Muscle of leg (tissue), 16 donors: ENCODE measurements around the gene ABHD5. TPM values are rescaled to one million over a fixed set of nuclear protein-coding genes. Genes with fewer than 3 reads are reported as not detected.
"Not testable (repeated sequence)": the region's sequence is repeated elsewhere in the genome, so short reads cannot be mapped to it uniquely, and the experiment has no call there.

Source experiments
- DNase-seq: peaks from one replicate; pipeline ENCODE4 v3.0.0; 2013
- H3K27ac ChIP-seq: one replicate; pipeline ENCODE4 v1.5.1; 2013; ENCODE audit warnings: mild to moderate bottlenecking, low read length, control low read depth
- H3K27me3 ChIP-seq: one replicate; pipeline ENCODE4 v1.6.1; 2013; ENCODE audit warnings: low read length; ENCODE audit not compliant: control insufficient read depth, insufficient read depth
- H3K36me3 ChIP-seq: one replicate; pipeline ENCODE4 v1.6.1; 2013; ENCODE audit warnings: low read length; ENCODE audit not compliant: control insufficient read depth, insufficient read depth
- H3K4me1 ChIP-seq: one replicate; pipeline ENCODE4 v1.6.1; 2013; ENCODE audit warnings: low read length; ENCODE audit not compliant: control insufficient read depth, insufficient read depth
- H3K4me3 ChIP-seq: one replicate; pipeline ENCODE4 v1.5.1; 2013; ENCODE audit warnings: low read length, control low read depth
- H3K9me3 ChIP-seq: replicated peaks from 2 replicates; pipeline ENCODE4 v1.6.1; 2013; ENCODE audit warnings: low read depth, low read length; ENCODE audit not compliant: control insufficient read depth
- WGBS: methylation state at CpG from one replicate; pipeline ENCODE4 v1.1.5; 2013; ENCODE audit warnings: missing lambda C conversion rate; ENCODE audit not compliant: insufficient coverage; 5-methylcytosine and 5-hydroxymethylcytosine counted together
- long read RNA-seq, 11 donors: transcript quantifications; one replicate each; lab custom pipeline, GENCODE V29; 2026
- polyA plus RNA-seq, 8 donors: library from polyadenylated mRNA; unstranded; fragments of 120-200 nt; gene quantifications; one replicate each; pipeline versions ENCODE4 v1.2.1 to v1.2.3, GENCODE V29; 2013; ENCODE audit warnings: inconsistent platforms in 1 of 8, low replicate concordance in 1 of 8; ENCODE audit not compliant: insufficient read length in 8 of 8, insufficient read depth in 1 of 8
- total RNA-seq: library from RNA; stranded (reverse); fragments of 120-200 nt; gene quantifications from one replicate; pipeline ENCODE4 v1.2.4, GENCODE V29; 2013

ABHD5 gene
- total RNA-seq = 8.8 TPM
- 10 to 100 TPM in 5 of 8 donors, 1 to 10 TPM in 3; 9.1 to 11.6 (median 11.0) TPM for polyA plus RNA-seq
- long read RNA-seq, donor 1, full-length matches to known transcripts = 2 of 2 reads
- long read RNA-seq, donor 1, partial matches to known transcripts = 0 of 2 reads
- long read RNA-seq, donor 1, other reads (novel, unspliced or antisense) = 0 of 2 reads
- long read RNA-seq, donor 2, full-length matches to known transcripts = 1 of 1 reads
- long read RNA-seq, donor 2, partial matches to known transcripts = 0 of 1 reads
- long read RNA-seq, donor 2, other reads (novel, unspliced or antisense) = 0 of 1 reads
- long read RNA-seq, donor 3, full-length matches to known transcripts = 1 of 1 reads
- long read RNA-seq, donor 3, partial matches to known transcripts = 0 of 1 reads
- long read RNA-seq, donor 3, other reads (novel, unspliced or antisense) = 0 of 1 reads
- long read RNA-seq, donor 4, full-length matches to known transcripts = 1 of 1 reads
- long read RNA-seq, donor 4, partial matches to known transcripts = 0 of 1 reads
- long read RNA-seq, donor 4, other reads (novel, unspliced or antisense) = 0 of 1 reads
- long read RNA-seq, donor 5, full-length matches to known transcripts = 4 of 13 reads
- long read RNA-seq, donor 5, partial matches to known transcripts = 9 of 13 reads
- long read RNA-seq, donor 5, other reads (novel, unspliced or antisense) = 0 of 13 reads
- long read RNA-seq, donor 6, full-length matches to known transcripts = 5 of 5 reads
- long read RNA-seq, donor 6, partial matches to known transcripts = 0 of 5 reads
- long read RNA-seq, donor 6, other reads (novel, unspliced or antisense) = 0 of 5 reads
- long read RNA-seq, donor 7, full-length matches to known transcripts = 4 of 4 reads
- long read RNA-seq, donor 7, partial matches to known transcripts = 0 of 4 reads
- long read RNA-seq, donor 7, other reads (novel, unspliced or antisense) = 0 of 4 reads
- long read RNA-seq, donor 8, full-length matches to known transcripts = 1 of 1 reads
- long read RNA-seq, donor 8, partial matches to known transcripts = 0 of 1 reads
- long read RNA-seq, donor 8, other reads (novel, unspliced or antisense) = 0 of 1 reads
- long read RNA-seq, donor 9, full-length matches to known transcripts = 4 of 4 reads
- long read RNA-seq, donor 9, partial matches to known transcripts = 0 of 4 reads
- long read RNA-seq, donor 9, other reads (novel, unspliced or antisense) = 0 of 4 reads
- long read RNA-seq, donor 10, full-length matches to known transcripts = 4 of 4 reads
- long read RNA-seq, donor 10, partial matches to known transcripts = 0 of 4 reads
- long read RNA-seq, donor 10, other reads (novel, unspliced or antisense) = 0 of 4 reads
- long read RNA-seq, donor 11, full-length matches to known transcripts = 2 of 2 reads
- long read RNA-seq, donor 11, partial matches to known transcripts = 0 of 2 reads
- long read RNA-seq, donor 11, other reads (novel, unspliced or antisense) = 0 of 2 reads

DNA sequence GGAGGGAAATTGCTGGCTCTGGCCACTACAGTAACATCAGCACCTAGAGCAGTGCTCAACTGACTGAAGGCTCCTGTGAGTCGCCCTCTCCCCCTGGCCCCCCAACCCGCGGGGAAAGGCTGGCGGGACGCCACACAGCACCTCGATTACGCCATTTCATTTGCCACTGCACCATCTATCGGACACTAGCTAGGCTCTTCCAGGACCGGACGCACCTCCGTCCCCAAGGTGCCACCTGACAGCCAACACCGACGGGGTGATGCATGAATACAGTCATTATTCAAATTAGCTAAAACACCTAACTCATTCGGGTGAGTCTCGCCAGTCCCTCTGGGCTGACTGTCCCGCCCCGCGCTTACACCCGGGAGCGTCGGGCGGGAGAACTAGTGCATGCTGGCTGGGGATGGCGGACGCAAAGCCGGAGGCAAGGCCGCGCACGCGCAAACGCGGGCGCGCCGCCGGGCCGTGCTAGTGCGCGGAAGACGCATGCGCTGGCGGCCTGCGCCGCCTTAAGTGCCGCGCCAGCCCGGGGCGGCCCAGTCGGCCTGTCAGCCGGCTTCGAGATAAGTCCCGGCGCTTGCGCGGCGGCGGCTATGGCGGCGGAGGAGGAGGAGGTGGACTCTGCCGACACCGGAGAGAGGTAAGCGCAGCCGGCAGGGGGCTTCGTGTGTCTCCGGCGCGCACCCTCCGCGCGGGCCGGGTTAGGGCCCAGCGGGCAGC is at the start of gene ABHD5:
TSS of gene ABHD5 (plus strand) at position 539 of the 720 bp plus-strand sequence. CDS start at position 594, 55 bp downstream.
- DNase-seq = peak; percentile 97
- H3K4me1 ChIP-seq = peaks cover 7% of the 10 kb centered on the region
- H3K27me3 ChIP-seq = peaks cover 6% of the 10 kb centered on the region
- H3K4me3 ChIP-seq = peak within 1 kb of the TSS; percentile 58
- H3K36me3 ChIP-seq = no peaks in the 10 kb centered on the region
- under 1% methylated on average over 71 of the region's 71 CpGs for WGBS
- H3K9me3 ChIP-seq = no peaks in the 10 kb centered on the region
- peak within 1 kb of the TSS; percentile 37 for H3K27ac ChIP-seq

DNA sequence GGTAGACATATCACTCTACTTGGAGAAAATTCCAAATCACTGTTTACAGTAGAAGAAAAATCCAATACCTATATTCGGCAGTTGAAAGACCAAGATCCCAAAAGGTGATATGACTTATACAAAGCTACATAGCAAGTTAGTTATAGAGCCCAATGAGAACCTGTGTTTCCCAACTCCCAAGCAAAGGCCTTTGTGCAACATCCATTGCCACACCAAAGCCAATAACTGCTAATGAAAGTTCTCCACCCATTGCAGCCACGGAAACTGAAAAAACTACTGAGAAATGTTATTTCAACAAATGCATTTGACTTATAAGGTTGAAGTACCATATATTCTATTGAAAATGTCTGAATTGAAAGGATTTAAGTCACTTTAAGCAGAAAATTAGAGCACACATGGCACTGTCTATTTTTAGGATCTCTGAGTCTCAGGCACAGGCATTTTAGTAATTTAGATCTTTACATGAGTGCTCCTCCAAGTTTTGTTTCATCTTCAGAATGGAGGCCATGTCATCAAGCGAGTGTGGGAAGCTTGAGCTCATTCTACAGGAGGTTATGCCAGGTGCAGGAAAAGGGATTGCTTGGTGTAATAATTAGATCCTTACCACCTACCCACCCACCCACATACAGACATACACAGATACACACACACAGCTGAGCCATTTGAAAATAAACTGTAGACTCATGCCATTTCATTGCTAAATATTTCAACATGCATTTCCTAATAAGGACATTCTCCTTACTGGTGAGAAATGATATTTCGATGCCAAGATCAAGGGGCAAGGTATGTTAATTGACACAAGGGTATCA is 49.2 kb upstream of the ABHD5 start:
- no peak for DNase-seq
- H3K9me3 ChIP-seq = no peaks in the 10 kb centered on the region
- H3K36me3 ChIP-seq = no peaks in the 10 kb centered on the region
- H3K27me3 ChIP-seq = peaks cover 2% of the 10 kb centered on the region
- H3K27ac ChIP-seq = no peak overlapping the region
- H3K4me1 ChIP-seq = no peaks in the 10 kb centered on the region
- no CpG with 5 or more reads among the region's 4 CpGs for WGBS
- no peak overlapping the region for H3K4me3 ChIP-seq

DNA sequence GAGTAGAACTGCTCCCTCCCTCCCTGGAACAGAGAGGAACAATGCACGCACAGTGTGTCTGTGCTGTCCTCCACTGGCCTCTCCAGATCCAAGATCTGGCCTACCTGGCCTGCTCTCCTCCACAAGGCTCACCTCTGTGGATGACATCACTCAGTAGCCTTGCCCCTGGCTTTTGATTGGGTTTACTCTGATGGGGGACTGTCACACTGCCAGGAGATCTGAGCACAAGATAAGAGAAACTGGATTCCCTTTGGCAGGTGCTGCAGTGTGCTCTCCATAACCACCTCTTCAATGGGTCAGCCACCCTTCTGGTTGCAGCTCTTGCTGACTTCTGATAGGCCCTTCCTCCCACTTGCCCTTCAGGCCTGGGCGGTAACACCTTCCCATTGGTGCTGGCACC is 46.3 kb upstream of the ABHD5 start:
- Histone ChIP-seq H3K27ac (no peak overlapping the region), H3K4me3 (no peak overlapping the region), H3K4me1 (no peaks in the 10 kb centered on the region), H3K27me3 (no peaks in the 10 kb centered on the region), H3K36me3 (no peaks in the 10 kb centered on the region), H3K9me3 (no peaks in the 10 kb centered on the region)
- 100% methylated on average over 2 of the region's 2 CpGs for WGBS
- DNase-seq = no peak

DNA sequence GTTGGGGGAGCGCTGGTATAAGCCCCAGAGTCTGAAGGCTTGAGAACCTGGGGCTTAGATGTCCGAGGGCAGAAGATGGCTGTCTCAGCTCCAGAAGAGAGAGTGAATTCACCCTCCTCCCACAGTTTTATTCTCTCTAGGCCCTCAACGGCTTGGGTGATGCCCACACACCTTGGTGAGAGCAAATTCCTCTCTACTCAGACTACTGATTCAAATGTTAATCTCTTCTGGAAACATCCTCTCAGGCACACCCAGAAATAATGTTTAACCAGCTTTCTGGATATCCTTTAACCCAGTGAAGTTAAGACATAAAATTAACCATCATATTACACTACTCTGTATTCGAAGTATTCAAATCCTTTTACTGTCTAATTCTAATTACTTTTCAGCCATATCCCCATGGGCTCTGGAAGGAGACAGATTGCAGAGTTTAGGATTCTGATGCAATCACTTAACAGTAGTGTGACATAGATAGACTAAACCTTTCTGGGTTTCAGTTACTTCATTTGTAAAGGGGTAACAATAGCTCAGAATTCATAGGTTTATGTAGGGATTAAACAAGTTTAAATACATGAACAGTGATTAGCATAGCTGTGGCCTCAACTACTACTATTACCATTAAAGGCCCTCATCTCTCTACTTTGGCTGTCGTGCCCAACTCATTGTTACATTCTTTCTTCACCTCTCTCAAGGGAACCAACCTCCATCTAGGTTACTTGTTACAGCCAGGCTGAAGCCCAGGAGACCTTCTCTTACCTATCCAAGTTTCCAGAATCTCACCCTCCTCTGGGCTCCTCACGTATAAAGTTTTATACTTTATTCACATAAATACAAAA is 43.2 kb upstream of the ABHD5 start:
- H3K27me3 ChIP-seq = no peaks in the 10 kb centered on the region
- WGBS = 49% methylated on average over 2 of the region's 6 CpGs
- no peaks in the 10 kb centered on the region for H3K9me3 ChIP-seq
- no peak overlapping the region for H3K27ac ChIP-seq
- peaks cover 3% of the 10 kb centered on the region for H3K4me1 ChIP-seq
- H3K36me3 ChIP-seq = no peaks in the 10 kb centered on the region
- DNase-seq = no peak
- H3K4me3 ChIP-seq = no peak overlapping the region

DNA sequence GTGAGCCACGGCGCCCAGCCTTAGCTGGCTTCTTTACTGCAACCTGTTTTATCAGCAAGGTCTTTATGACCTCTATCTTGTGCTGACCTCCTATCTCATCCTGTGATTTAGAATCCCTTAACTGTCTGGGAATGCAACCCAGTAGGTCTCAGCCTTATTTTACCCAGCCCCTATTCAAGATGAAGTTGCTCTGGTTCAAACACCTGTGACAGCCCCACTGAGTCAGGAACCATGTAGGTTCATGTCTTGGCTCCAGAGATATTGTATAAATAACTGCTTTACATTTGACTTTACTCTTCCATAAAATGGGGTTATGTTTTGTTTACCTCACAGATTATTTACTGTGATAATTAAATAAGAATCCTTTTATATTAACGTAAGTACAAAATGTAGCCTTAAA is 41.8 kb upstream of the ABHD5 start:
- 81% methylated on average over 2 of the region's 3 CpGs for WGBS
- Histone ChIP-seq H3K4me1 (peaks cover 3% of the 10 kb centered on the region), H3K27me3 (no peaks in the 10 kb centered on the region), H3K9me3 (no peaks in the 10 kb centered on the region), H3K36me3 (no peaks in the 10 kb centered on the region), H3K4me3 (no peak overlapping the region), H3K27ac (no peak overlapping the region)
- no peak for DNase-seq

DNA sequence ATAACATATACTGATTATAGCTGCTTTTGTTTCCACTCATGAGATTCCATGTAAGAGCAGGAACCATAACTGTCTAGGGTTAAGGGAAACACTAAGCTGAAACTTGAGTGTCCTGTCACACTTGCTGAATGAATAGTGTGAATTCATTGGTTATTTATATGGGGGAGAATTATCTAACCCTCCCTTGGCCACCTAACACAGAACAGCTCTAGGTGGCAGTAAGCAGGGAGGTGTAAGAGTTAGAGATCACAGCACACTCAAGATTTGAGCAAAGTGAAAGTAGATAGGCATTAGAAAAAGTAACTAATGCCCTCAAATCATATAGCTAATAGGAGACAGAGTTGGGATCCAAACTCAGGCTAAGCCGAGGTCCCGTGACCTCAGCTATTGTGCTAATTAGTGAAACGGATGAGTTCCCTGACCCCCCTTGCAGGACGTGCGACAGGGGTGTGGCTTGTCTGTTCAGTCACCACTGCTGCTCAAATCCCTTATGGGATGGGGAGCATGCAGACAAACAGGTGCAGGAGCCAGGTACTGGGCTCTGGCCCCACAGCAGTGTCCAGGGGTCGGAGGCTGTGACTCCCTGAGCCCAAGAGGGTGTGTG is 41.3 kb upstream of the ABHD5 start:
- Histone ChIP-seq H3K27ac (no peak overlapping the region), H3K36me3 (no peaks in the 10 kb centered on the region), H3K9me3 (no peaks in the 10 kb centered on the region), H3K27me3 (no peaks in the 10 kb centered on the region), H3K4me3 (no peak overlapping the region), H3K4me1 (peaks cover 3% of the 10 kb centered on the region)
- DNase-seq = no peak
- 88% methylated on average over 1 of the region's 6 CpGs for WGBS

DNA sequence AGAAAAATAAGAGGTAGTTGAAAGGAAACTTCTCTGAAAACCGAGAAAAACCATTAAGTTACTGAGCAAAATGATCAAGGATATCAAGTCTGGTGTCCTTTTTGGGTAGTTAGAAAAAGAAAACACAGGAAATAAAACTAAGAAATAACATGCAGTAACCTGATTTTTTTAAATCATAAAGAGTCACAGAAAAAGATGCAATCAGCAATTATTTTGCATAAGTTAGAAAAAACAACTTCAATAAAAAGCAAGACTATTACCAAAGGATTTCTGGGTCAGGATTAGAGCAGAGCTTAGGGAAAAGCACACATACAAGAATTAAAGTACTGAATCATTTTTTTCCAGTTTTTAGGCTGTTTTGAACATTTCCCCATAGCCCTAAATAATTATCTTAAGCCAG is 40.4 kb upstream of the ABHD5 start:
- Histone ChIP-seq H3K4me3 (no peak overlapping the region), H3K4me1 (peaks cover 3% of the 10 kb centered on the region), H3K27ac (no peak overlapping the region), H3K36me3 (no peaks in the 10 kb centered on the region), H3K9me3 (no peaks in the 10 kb centered on the region), H3K27me3 (no peaks in the 10 kb centered on the region)
- WGBS = no CpG with 5 or more reads among the region's 1 CpG
- DNase-seq = no peak

DNA sequence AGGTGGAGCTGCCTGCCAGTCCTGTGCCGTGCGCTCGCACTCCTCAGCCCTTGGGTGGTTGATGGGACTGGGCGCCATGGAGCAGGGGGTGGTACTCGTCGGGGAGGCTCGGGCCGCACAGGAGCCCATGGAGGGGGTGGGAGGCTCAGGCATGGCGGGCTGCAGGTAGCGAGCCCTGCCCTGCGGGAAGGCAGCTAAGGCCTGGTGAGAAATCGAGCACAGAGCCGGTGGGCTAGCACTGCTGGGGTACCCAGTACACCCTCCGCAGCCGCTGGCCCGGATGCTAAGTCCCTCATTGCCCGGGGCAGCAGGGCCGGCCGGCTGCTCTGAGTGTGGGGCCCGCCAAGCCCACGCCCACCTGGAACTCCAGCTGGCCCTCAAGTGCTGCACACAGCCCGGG is 34.3 kb upstream of the ABHD5 start:
- DNase-seq = not testable (repeated sequence)

More for the DNA sequence above, 34.3 kb upstream of the ABHD5 start:
- not testable (repeated sequence) for H3K27ac ChIP-seq, H3K27me3 ChIP-seq, H3K4me1 ChIP-seq, H3K4me3 ChIP-seq, H3K36me3 ChIP-seq, H3K9me3 ChIP-seq
- 92% methylated on average over 16 of the region's 22 CpGs for WGBS
